Testis (tissue), 2 donors: ENCODE measurements around the gene RIN2.

Experiments
- CTCF ChIP-seq, 3 experiments: fragments of 450-650 bp in 2 of 3; fragments of 200-600 bp in 1 of 3; sonication (generic) in 1 of 3; IDR thresholded peaks; one replicate each; pipeline ENCODE4 v1.5.1; 2016 to 2019; ENCODE audit warnings: antibody characterized with exemption in 3 of 3, mild to moderate bottlenecking in 2 of 3, moderate library complexity in 1 of 3
- POLR2A ChIP-seq: fragments of 450-650 bp; IDR thresholded peaks from one replicate; pipeline ENCODE4 v1.6.1; 2017; ENCODE audit warnings: antibody characterized with exemption, mild to moderate bottlenecking, moderate library complexity

DNA sequence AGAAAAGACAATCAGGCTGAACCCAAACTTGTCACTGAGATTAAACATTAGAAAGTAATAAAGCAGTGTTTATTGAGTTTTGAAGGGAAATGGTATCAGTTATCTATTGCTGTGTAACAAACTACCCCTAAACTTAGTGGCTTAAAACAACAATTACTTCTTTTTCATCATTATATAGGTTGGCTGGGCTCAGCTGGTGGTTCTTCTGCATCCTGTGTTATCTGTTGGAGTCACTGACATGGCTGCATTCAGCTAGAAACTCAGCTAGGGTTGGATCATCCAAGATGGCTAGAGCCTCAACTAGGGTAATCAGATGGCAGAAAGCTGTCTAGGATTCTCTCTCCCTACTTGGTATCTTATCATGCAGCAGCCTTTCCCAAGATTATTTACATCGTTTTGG, 12.5 kb upstream of the RIN2 start:
- TF ChIP-seq POLR2A: no peak
- TF ChIP-seq CTCF (IDR thresholded peaks at IDR 0.05): no peak
